GM12801 (cell line): ENCODE data around the gene POSTN.

Source experiments
- TF ChIP-seq, protein P1 (sequence below): IDR thresholded peaks from one replicate; pipeline ENCODE4 v1.5.1; 2011; ENCODE audit warnings: control low read depth; ENCODE audit not compliant: insufficient read length; ENCODE audit errors: extremely low read depth

POSTN gene

DNA sequence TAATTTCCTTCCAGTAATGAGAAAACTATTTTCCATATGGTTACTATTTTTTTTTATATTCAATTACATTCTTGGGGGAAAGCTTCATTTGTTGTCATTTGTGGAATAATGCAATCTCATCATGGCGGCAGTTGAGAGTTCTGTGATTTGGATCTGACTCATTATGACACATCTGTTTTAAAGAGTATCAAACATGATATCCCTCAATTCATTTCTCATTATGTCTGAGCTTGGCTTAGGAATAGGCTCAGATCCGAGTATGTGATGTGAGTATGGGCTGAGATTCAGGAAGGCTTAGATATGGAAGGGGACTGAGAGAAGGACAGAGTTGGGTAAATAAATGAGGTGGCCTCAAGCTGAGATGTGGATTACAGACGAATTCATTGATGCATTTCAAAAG, 64.4 kb downstream of the POSTN start:
- TF ChIP-seq, protein P1, sequence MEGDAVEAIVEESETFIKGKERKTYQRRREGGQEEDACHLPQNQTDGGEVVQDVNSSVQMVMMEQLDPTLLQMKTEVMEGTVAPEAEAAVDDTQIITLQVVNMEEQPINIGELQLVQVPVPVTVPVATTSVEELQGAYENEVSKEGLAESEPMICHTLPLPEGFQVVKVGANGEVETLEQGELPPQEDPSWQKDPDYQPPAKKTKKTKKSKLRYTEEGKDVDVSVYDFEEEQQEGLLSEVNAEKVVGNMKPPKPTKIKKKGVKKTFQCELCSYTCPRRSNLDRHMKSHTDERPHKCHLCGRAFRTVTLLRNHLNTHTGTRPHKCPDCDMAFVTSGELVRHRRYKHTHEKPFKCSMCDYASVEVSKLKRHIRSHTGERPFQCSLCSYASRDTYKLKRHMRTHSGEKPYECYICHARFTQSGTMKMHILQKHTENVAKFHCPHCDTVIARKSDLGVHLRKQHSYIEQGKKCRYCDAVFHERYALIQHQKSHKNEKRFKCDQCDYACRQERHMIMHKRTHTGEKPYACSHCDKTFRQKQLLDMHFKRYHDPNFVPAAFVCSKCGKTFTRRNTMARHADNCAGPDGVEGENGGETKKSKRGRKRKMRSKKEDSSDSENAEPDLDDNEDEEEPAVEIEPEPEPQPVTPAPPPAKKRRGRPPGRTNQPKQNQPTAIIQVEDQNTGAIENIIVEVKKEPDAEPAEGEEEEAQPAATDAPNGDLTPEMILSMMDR, result no peak

GRCh38 chr13:37531049-37531448, 67.5 kb downstream of the POSTN start:
- TF ChIP-seq, protein P1, result no peak

- TF ChIP-seq, protein P1, result no peak
These were observed 68.7 kb downstream of the POSTN start for GRCh38 chr13:37529751-37530385.

DNA sequence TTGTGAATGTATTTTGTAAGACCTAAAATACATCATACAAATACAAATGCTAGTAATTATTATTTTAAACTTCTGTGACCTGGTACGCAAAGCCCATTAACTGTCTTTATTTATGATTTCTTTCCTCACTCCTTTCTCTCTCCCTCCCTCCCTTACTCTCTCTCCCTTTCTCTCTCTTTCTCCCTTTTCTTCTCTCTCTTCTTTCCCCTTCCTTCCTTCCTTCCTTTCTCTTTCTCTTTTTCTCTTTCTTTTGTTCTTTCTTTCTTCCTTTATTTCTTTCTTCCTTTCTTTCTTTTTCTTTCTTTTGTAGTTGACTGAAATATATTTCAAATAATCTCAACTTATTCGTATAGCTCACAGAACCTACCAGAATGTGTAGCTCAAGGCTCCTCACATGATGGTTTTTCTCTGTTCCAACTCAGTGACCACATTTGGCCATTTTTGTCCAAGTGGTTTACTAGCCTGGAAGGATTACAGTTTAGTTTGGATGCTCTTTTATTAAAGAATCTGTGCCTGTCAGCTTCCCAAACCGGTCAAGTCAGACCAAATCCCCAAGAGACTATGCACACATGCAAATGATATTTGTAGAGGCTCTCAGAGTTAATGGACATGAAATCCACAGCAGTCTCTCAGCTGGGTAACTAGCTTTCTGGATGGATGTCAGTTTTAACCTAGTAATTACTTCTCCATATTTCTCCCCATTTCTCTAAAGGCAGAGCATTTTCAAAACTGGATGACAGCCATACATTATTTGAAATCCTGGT, 71.7 kb downstream of the POSTN start:
- TF ChIP-seq, protein P1, result no peak

- TF ChIP-seq, protein P1, result no peak
These were observed 83.3 kb downstream of the POSTN start for GRCh38 chr13:37515226-37515625.
